GM21786 (cell line): ENCODE results near the gene SDHAF1.
"Not testable (repeated sequence)": the region's sequence is repeated elsewhere in the genome, so short reads cannot be mapped to it uniquely, and the experiment has no call there.

Experiments used
- ATAC-seq: cut with Tn5 transposase; IDR thresholded peaks from one replicate; pipeline ENCODE4 v1.9.1; 2021; ENCODE audit not compliant: unreplicated experiment

The SDHAF1 gene

DNA sequence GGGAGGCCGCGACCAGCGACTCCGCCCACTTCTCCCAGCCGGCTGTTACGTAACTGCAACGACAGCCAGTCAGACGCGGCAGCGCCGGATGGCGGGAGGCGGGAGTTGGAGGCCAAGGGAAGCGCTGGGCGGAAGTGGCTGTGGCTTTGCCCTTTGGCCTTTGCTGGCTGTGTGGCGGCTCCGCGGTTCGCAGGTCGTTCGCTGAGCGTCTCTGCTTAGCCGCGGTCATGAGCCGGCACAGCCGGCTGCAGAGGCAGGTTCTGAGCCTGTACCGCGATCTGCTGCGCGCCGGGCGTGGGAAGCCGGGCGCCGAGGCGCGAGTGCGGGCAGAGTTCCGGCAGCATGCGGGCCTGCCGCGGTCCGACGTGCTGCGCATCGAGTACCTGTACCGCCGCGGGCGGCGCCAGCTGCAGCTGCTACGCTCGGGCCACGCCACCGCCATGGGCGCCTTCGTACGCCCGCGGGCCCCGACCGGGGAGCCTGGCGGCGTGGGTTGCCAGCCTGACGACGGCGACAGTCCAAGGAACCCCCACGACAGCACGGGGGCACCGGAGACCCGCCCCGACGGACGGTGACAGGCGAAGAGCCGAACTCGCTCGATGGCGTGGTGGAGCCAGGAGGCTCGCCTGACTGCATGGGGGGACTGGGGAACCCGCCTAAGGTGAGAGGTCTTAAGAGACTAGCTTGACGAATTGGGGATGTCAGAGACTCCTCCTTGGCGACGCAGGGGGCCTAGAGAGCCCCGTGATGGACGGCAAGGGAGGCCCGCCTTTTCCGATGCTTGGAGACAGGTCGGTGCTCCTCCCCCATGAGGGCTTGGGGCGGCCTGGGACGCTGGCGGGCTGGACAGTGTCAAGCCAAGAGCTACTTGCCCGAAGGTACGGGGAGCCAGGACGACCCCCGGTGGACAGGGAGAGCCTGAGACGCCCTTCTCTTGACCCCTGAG is at the start of gene SDHAF1:
Gene SDHAF1, plus strand, starts transcription at position 141 of the 946 bp plus-strand sequence. Its CDS starts 87 bp downstream, at position 228.
- peak; percentile 74 for ATAC-seq

DNA sequence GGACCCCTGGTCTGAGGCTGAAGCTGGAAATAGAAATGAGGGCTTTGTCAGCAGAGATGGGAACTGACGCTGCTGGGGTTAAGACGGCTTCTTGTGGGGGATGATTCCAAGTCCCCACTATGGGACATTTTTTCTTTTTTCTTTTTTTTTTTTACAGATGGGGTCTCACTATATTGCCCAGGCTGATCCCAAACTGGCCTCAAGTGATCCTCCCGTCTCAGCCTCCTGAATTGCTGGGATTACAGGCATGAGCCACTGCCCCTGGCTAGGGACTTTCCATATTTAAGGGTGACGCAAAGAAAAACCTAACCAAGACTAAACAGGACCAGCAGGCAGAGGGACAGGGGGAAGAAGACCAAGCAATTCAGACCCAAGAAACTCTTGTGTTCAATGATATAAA is 48.8 kb upstream of the SDHAF1 start:
- ATAC-seq: no peak

DNA sequence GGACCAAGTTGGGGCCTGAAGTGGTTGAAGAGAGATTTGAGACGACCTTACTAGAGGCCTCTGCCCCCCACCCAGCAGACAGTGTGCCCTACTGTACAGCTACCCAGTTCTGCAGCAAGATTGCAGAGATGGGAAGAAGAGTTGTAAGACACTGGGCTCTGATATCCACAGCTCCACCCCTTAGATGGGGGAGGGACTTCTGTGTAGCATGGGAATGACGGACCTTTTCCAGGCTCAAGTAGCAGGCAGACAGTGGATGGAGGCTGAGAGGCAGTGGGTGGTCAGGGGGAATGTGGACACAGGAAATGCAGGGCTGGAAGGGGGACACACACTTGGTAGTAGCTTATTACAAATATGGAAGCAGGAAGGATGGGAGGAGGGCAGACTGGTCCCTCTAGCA is 45.9 kb upstream of the SDHAF1 start:
- ATAC-seq: no peak

- ATAC-seq: no peak
Measured at GRCh38 chr19:35955881-35956634, 38.9 kb upstream of the SDHAF1 start.

GRCh38 chr19:35957411-35957810 is 37.6 kb upstream of the SDHAF1 start:
- ATAC-seq: not testable (repeated sequence)

DNA sequence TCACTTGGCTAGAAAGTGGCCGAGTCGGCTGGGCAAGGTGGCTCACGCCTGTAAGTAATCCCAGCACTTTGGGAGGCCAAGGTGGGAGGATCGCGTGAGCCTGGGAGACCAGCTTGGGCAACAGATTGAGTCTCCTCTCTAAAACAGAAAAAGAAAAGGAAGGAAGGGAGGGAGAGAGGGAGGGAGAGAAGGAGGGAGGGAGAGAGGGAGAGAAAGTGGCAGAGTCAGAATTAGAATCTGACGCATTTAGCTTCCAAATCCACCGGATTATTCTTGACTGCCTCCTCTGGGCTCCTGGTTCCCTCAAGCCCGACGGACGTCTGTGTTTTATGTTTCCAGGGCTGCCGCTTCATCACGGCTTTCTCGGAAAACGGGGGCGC is 36.3 kb upstream of the SDHAF1 start:
- ATAC-seq: no peak

DNA sequence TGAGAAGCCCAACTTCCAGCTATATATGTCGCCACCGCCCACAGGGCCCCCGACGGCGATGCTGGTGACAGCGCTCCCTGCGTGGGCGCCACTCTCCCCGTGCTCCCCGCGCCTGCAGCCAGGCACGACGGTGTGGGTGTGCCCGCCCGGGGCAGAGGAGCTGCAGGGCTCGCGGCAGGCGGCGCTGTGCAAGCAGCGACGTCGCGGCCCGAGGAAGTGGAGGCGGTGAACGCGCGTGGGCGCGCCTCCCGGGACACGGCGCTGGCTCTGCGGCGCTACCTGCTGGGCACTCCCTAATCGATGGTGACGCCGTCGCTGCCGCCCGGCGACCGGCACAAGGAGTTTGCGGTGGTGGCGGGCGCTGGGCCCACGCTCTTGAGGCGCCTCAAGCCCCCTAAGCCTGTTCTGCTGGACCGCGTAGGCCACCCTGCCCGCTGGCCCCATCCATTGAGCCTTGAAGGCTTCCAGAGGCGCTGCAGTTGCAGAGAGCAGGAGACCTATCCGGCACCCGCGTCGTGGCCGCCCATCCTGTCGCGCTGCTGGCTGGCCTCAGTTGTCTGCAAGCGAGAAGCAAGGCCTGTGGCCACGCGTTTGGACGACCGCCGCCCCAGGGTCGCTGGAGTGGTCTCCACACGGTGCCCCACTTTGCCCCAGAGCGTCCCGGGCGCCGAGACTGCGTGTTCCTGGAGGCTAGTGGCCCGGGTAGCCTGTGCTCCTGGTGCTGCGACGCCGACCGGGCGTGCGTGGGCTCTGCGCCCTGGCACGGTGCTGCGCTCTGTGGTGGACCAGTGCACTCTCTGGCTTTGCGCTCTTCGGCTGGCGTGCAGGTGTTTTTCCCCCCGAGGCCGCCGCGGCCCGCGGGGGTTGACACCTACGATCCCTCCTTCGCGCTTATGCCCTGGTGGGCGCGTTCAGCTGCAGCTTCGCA is 35.7 kb upstream of the SDHAF1 start:
- ATAC-seq: no peak

DNA sequence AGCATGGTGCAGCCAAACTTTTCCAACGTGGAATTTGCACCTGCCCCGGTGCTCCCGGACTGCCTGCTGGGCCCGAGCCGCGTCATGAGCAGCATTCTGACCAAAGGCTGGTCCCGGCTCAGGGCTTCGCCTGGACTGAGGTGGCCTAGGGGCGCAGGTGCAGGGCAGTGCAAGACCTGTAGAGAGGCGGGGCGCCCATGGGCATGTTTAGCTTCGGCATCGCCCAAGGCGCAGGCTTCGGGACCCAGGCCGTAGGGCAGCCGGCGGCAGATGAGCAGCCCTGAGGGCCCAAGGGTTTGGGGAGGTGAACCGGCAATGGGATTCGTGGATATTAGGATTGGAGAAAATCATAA is 35.0 kb upstream of the SDHAF1 start:
- no peak for ATAC-seq

GRCh38 chr19:35960432-35960972 is 34.5 kb upstream of the SDHAF1 start:
- no peak for ATAC-seq

DNA sequence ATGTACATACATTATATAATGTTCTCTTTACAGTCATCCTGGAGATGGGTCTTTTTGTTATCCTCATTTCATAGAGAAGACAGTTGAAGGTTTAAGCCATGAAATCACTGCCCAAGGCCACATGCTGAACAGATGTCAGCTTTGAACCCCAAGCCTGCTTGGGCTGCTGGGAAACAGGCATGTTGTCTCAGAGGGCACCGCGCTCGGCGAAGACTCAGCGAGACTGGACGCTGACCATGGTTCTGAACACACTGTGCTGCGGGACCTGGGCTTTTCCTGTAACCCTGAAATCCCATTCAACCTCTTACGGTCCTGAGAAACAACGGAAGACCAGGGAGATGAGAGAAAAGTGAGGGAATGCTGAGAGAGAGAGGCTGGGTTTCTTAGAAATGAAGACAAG is 31.5 kb upstream of the SDHAF1 start:
- ATAC-seq: no peak

GRCh38 chr19:35966771-35967170 is 28.2 kb upstream of the SDHAF1 start:
- ATAC-seq: no peak

GRCh38 chr19:35973487-35973886 is 21.5 kb upstream of the SDHAF1 start:
- no peak for ATAC-seq

DNA sequence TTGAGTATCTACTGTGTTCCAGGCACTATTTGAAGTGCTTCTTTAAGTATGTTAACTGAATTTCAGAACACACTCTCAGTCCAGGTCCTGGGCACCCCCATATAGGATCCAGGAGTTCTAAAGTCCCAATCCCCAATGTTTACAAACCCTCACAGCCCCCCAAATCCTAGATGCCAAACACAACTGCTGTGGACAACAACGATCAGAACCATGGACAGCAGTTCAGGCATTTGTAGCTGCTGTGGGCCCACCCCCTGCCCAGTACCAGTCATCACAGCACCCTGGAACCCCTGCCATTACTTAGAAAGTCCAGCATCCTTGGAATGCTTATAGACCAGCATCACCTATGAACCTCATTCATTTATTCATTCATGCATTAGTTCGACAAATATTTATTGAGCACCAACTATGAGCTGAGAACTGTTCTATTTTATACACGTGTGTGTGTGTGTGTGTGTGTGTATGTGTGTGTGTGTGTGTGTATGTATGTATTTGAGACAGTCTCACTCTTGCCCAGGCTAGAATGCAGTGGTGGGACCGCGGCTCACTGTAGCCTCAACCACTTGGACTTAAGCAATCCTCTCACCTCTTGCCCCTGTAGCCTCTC is 19.3 kb upstream of the SDHAF1 start:
- no peak for ATAC-seq

- no peak for ATAC-seq
Measured at GRCh38 chr19:35977446-35978222, 17.4 kb upstream of the SDHAF1 start.

- no peak for ATAC-seq
Measured at GRCh38 chr19:35978271-35978670, 16.7 kb upstream of the SDHAF1 start.

DNA sequence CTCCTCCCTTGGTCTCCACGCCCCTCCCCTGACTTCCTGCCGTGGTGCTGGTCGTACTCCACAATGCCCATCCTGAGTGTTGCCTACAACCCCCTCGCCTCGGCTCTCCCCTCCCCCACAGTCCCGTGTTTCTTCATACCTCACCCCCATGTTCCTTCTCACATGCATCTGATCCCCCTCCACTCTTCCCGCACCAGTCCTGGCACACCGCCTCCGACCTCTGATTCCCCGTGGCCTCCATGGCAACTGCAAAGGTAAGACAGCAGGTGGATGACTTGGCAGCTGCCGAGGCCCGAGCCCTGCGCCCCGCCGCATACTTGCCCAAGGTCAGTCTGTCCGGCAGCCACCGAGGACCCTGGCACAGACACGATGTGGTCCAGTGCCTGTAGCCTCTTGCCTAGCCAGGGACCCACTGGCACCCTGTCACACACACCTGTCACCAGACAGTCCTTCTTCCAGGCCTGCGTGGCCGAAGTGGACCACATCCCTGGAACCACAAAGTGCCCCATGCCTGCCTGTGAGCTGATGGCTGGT is 16.1 kb upstream of the SDHAF1 start:
- no peak for ATAC-seq

DNA sequence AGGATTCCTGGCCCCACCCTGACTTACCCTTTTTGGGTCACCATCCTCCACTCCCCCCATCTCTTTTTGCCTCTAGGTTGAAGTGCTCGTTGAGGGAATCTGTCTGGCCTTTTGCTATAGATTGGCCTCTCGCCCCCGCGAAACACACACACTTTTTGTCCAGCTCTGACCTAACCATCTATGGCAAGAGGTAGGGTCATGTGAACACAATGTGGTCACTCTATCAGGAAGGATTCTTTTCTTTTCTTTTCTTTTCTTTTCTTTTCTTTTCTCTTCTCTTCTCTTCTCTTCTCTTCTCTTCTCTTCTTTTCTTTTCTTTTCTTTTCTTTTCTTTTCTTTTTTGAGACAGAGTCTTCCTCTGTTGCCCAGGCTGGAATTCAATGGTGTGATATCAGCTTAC is 14.0 kb upstream of the SDHAF1 start:
- ATAC-seq: not testable (repeated sequence)

DNA sequence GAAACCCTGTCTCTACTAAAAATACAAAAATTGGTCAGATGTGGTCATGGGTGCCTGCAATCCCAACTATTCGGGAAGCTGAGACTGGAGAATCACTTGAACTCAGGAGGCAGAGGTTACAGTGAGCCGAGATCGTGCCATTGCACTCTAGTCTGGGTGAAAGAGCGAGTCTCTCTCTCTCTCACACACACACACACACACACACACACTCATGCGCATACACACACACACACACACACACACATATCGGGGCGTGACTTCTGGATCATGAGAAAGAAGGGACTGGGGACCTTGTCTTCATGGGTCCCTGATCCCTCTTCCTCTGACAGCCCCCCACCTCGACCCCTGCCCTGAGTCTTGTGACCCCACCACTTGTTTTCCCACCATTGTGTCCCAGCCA is 11.8 kb upstream of the SDHAF1 start:
- ATAC-seq: no peak

DNA sequence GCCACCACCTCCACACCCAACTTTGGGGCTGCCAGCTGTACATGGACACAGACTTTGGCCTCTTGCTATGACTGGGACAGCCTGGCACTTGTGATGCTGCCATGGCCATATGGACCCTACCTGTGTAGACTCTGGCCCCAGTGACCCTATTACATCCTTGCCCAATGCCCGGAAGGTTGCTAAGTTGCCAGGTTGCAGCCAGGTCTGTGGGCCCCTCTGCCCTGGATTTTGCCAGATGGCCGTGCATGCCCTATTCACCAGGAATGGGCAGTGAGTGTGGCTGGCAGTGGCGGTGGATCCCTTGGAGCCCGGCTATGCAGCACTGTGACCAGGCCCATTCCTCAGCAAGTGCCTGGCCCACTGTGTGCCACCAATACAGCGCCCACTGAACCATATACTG is 8.9 kb upstream of the SDHAF1 start:
- ATAC-seq: no peak
